ENCODE measurements around the gene RASSF4.
A peak's percentile ranks its signal among the peaks of the same experiment; 100 is the strongest.

DNA sequence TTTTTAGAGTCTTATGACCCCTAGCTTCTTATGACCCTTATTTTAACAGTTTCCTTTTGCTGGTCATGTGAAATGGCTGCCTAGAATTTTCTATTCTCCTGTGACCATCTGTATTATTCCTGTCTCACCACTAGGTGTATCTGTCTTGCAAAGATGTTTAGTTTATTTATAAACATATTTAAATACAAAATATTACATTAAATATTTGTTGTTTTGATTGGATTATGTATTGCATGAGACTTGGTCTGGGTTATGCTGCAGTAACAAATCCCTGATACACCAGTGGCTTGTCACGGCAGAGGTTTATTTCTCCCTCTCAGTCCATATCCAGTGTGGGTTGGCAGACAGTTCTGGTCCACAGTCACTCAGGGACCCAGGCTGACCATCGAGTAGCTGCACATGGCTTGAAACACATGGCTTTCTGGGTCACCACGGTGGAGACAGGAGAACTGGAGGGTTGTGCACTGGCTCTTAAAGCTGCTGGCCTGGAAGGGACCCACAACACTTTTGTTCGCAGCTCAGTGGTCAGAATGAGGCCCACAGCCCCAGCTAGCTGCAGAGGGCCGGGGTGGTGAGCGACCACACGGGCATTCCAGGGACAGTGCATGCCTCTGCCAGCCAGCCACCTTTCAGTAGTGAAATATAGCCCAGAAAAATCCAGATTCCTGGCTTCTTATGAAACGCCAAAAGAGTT lies 7.4 kb downstream of the RASSF4 start:
- TF ChIP-seq, protein P1, sequence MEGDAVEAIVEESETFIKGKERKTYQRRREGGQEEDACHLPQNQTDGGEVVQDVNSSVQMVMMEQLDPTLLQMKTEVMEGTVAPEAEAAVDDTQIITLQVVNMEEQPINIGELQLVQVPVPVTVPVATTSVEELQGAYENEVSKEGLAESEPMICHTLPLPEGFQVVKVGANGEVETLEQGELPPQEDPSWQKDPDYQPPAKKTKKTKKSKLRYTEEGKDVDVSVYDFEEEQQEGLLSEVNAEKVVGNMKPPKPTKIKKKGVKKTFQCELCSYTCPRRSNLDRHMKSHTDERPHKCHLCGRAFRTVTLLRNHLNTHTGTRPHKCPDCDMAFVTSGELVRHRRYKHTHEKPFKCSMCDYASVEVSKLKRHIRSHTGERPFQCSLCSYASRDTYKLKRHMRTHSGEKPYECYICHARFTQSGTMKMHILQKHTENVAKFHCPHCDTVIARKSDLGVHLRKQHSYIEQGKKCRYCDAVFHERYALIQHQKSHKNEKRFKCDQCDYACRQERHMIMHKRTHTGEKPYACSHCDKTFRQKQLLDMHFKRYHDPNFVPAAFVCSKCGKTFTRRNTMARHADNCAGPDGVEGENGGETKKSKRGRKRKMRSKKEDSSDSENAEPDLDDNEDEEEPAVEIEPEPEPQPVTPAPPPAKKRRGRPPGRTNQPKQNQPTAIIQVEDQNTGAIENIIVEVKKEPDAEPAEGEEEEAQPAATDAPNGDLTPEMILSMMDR (IDR thresholded peaks at IDR 0.05) = peak in 4 of 7 experiments; percentile 5 to 34 (median 8)
- TF ChIP-seq POLR2A (IDR thresholded peaks at IDR 0.05) = no peak

Measured in body of pancreas (tissue), 4 donors.